ENCODE measurements around the gene PHF13. TPM values are rescaled to one million over a fixed set of nuclear protein-coding genes. Genes with fewer than 3 reads are reported as not detected.
A peak's percentile ranks its signal among the peaks of the same experiment; 100 is the strongest.

Gene PHF13
- total RNA-seq, 2 donors from 2014 or later = 5.0 to 8.1 TPM

DNA sequence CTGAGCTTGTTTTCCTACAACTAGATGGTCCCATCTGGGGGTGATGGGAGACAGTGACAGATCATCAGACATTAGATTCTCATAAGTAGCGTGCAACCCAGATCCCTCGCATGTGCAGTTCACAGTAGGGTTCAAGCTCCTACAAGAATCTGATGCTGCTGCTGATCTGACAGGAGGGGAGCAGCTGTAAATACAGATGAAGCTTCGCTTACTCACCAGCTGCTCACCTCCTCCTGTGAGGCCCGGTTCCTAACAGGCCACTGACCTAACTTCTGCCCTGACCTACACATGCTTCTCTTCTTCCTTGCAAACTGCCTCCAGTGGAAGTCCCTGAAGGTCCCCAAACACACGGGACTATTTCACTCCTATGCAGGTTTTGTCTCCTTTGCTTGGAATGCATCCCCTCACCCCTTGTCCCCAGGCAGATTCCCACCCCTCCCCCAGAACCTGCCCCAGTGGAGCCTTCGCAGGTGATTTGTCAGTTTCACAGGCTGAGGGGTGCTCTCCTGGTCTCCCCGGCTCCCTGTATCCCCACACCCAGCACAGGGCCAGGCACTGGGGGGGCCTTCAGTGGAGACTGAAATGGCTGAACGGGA lies 39.4 kb upstream of the PHF13 start:
- peaks cover 0 to 6% of the 10 kb centered on the region in 2 donors for H3K4me1 ChIP-seq
- H3K4me3 ChIP-seq = no peak overlapping the region
- no peaks in the 10 kb centered on the region for H3K9me3 ChIP-seq
- no peaks in the 10 kb centered on the region for H3K27me3 ChIP-seq
- H3K27ac ChIP-seq = no peak overlapping the region
- no peaks in the 10 kb centered on the region for H3K36me3 ChIP-seq
- TF ChIP-seq, protein P1, sequence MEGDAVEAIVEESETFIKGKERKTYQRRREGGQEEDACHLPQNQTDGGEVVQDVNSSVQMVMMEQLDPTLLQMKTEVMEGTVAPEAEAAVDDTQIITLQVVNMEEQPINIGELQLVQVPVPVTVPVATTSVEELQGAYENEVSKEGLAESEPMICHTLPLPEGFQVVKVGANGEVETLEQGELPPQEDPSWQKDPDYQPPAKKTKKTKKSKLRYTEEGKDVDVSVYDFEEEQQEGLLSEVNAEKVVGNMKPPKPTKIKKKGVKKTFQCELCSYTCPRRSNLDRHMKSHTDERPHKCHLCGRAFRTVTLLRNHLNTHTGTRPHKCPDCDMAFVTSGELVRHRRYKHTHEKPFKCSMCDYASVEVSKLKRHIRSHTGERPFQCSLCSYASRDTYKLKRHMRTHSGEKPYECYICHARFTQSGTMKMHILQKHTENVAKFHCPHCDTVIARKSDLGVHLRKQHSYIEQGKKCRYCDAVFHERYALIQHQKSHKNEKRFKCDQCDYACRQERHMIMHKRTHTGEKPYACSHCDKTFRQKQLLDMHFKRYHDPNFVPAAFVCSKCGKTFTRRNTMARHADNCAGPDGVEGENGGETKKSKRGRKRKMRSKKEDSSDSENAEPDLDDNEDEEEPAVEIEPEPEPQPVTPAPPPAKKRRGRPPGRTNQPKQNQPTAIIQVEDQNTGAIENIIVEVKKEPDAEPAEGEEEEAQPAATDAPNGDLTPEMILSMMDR (IDR thresholded peaks at IDR 0.05) = no peak
- no peak for DNase-seq (ENCODE audit: low spot score)

DNA sequence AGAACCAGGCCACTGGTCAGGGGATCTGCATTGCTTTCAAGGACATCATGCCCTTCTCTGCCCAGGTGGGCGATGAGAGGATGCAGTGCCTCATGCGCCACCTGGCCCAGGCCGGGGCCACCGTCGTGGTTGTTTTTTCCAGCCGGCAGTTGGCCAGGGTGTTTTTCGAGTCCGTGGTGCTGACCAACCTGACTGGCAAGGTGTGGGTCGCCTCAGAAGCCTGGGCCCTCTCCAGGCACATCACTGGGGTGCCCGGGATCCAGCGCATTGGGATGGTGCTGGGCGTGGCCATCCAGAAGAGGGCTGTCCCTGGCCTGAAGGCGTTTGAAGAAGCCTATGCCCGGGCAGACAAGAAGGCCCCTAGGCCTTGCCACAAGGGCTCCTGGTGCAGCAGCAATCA lies 38.7 kb upstream of the PHF13 start:
- no peak overlapping the region for H3K4me3 ChIP-seq
- TF ChIP-seq, protein P1 (IDR thresholded peaks at IDR 0.05) = no peak
- H3K4me1 ChIP-seq = peaks cover 0 to 11% of the 10 kb centered on the region in 2 donors
- H3K36me3 ChIP-seq = no peaks in the 10 kb centered on the region
- no peak overlapping the region for H3K27ac ChIP-seq
- DNase-seq (ENCODE audit: low spot score) = no peak
- H3K9me3 ChIP-seq = no peaks in the 10 kb centered on the region
- H3K27me3 ChIP-seq = no peaks in the 10 kb centered on the region

DNA sequence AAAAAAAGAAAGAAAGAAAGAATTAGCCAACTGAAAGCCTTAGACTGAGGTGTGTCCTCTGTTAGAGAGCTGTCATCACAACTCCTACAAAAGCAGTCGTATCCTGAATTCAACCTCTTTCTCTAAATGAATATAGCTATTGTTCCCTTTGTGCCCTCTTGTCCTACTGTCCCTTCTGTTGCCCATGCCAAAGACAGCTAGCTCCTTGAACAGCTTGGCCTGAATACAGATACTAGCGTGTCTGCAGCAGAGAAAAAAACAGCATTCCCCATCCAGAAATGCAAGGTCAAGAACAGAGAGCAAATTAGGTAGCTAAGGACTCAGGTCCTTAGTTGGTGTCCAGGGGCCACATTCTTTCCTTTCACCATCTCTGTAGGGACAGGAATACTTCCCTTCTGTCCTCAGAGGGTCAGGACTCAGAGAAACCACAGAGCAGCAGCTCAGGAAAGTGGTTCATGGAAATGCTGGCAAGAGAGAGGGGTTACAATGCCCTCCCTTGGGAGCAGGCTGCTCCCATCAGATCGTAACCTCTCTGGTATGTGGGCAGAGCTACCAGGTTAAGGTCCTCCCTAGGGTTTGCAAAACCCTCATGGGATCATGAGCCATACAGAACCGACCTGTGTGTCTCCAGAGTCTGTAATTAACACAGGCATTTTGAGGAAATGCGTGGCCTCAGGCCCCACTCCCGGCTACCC lies 35.6 kb upstream of the PHF13 start:
- TF ChIP-seq, protein P1 (IDR thresholded peaks at IDR 0.05) = no peak
- H3K36me3 ChIP-seq = no peaks in the 10 kb centered on the region
- peak overlapping the region; percentile 35 to 96 for H3K27ac ChIP-seq
- peaks cover 0 to 34% of the 10 kb centered on the region in 2 donors for H3K4me1 ChIP-seq
- no peaks in the 10 kb centered on the region for H3K27me3 ChIP-seq
- no peak for DNase-seq (ENCODE audit: low spot score)
- no peak overlapping the region for H3K4me3 ChIP-seq
- no peaks in the 10 kb centered on the region for H3K9me3 ChIP-seq

DNA sequence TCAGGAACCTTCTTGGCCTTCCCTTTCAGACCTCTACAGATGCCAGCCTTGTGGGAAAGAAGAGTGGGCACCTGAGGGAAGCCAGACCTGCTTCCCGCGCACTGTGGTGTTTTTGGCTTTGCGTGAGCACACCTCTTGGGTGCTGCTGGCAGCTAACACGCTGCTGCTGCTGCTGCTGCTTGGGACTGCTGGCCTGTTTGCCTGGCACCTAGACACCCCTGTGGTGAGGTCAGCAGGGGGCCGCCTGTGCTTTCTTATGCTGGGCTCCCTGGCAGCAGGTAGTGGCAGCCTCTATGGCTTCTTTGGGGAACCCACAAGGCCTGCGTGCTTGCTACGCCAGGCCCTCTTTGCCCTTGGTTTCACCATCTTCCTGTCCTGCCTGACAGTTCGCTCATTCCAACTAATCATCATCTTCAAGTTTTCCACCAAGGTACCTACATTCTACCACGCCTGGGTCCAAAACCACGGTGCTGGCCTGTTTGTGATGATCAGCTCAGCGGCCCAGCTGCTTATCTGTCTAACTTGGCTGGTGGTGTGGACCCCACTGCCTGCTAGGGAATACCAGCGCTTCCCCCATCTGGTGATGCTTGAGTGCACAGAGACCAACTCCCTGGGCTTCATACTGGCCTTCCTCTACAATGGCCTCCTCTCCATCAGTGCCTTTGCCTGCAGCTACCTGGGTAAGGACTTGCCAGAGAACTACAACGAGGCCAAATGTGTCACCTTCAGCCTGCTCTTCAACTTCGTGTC lies 34.7 kb upstream of the PHF13 start:
- Histone ChIP-seq H3K9me3 (no peaks in the 10 kb centered on the region), H3K27ac (peak overlapping the region; percentile 86 to 96), H3K27me3 (no peaks in the 10 kb centered on the region), H3K36me3 (no peaks in the 10 kb centered on the region), H3K4me1 (peaks cover 0 to 34% of the 10 kb centered on the region in 2 donors), H3K4me3 (peak overlapping the region in 1 of 2 donors; percentile 95)
- no peak for DNase-seq (ENCODE audit: low spot score)
- TF ChIP-seq, protein P1 (IDR thresholded peaks at IDR 0.05) = no peak

DNA sequence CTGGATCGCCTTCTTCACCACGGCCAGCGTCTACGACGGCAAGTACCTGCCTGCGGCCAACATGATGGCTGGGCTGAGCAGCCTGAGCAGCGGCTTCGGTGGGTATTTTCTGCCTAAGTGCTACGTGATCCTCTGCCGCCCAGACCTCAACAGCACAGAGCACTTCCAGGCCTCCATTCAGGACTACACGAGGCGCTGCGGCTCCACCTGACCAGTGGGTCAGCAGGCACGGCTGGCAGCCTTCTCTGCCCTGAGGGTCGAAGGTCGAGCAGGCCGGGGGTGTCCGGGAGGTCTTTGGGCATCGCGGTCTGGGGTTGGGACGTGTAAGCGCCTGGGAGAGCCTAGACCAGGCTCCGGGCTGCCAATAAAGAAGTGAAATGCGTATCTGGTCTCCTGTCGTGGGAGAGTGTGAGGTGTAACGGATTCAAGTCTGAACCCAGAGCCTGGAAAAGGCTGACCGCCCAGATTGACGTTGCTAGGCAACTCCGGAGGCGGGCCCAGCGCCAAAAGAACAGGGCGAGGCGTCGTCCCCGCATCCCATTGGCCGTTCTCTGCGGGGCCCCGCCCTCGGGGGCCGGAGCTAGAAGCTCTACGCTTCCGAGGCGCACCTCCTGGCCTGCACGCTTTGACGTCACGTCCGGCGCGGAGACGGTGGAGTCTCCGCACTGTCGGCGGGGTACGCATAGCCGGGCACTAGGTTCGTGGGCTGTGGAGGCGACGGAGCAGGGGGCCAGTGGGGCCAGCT lies 34.0 kb upstream of the PHF13 start, which contains the start of gene ZBTB48:
ZBTB48 (plus strand) TSS at position 621 of the 745 bp plus-strand sequence. CDS start 616 bp downstream, outside the sequence.
- Histone ChIP-seq H3K36me3 (no peaks in the 10 kb centered on the region), H3K4me1 (peaks cover 0 to 38% of the 10 kb centered on the region in 2 donors), H3K27me3 (no peaks in the 10 kb centered on the region), H3K4me3 (peak within 1 kb of the TSS; percentile 95), H3K9me3 (no peaks in the 10 kb centered on the region), H3K27ac (peak within 1 kb of the TSS; percentile 86 to 96)
- peak; percentile 99 for DNase-seq (ENCODE audit: low spot score)
- TF ChIP-seq, protein P1 (IDR thresholded peaks at IDR 0.05) = no peak

Data from right atrium auricular region (tissue), 2 donors.